ENCODE results near the gene LAMC3. TPM values are rescaled to one million over a fixed set of nuclear protein-coding genes. Genes with fewer than 3 reads are reported as not detected.
A peak's percentile ranks its signal among the peaks of the same experiment; 100 is the strongest.
"Not testable (repeated sequence)": the region's sequence is repeated elsewhere in the genome, so short reads cannot be mapped to it uniquely, and the experiment has no call there.

The LAMC3 gene
- total and polyA plus RNA-seq, 4 donors, result 14.4 to 24.1 (median 17.8) TPM

- WGBS (ENCODE audit: insufficient coverage), result 64% methylated on average over 14 of the region's 14 CpGs
- Histone ChIP-seq H3K9me3 (ENCODE audit: control insufficient read depth, insufficient read depth, low read length) (no peaks in the 10 kb centered on the region), H3K36me3 (ENCODE audit: control insufficient read depth, insufficient read depth, low read length) (no peaks in the 10 kb centered on the region), H3K4me3 (ENCODE audit: low read depth, low read length) (no peak overlapping the region), H3K27ac (ENCODE audit: low read depth, low read length) (no peak overlapping the region), H3K4me1 (ENCODE audit: control insufficient read depth, insufficient read depth, low read length) (peaks cover 32% of the 10 kb centered on the region), H3K27me3 (ENCODE audit: control insufficient read depth, insufficient read depth, low read length) (no peaks in the 10 kb centered on the region)
- DNase-seq (ENCODE audit: low read depth in 4 of 6, low spot score in 6 of 6), result peak in 1 of 6 donors; percentile 35
These were observed 12.1 kb upstream of the LAMC3 start for GRCh38 chr9:130996676-130997394.

GRCh38 chr9:130997395-130997684 lies 11.6 kb upstream of the LAMC3 start:
- H3K36me3 ChIP-seq (ENCODE audit: control insufficient read depth, insufficient read depth, low read length), result no peaks in the 10 kb centered on the region
- H3K9me3 ChIP-seq (ENCODE audit: control insufficient read depth, insufficient read depth, low read length), result no peaks in the 10 kb centered on the region
- H3K4me1 ChIP-seq (ENCODE audit: control insufficient read depth, insufficient read depth, low read length), result peaks cover 27% of the 10 kb centered on the region
- no peak overlapping the region for H3K4me3 ChIP-seq (ENCODE audit: low read depth, low read length)
- no peak for DNase-seq (ENCODE audit: low read depth in 4 of 6, low spot score in 6 of 6)
- H3K27me3 ChIP-seq (ENCODE audit: control insufficient read depth, insufficient read depth, low read length), result no peaks in the 10 kb centered on the region
- H3K27ac ChIP-seq (ENCODE audit: low read depth, low read length), result no peak overlapping the region
- 62% methylated on average over 2 of the region's 2 CpGs for WGBS (ENCODE audit: insufficient coverage)

- H3K36me3 ChIP-seq (ENCODE audit: control insufficient read depth, insufficient read depth, low read length), result no peaks in the 10 kb centered on the region
- H3K4me1 ChIP-seq (ENCODE audit: control insufficient read depth, insufficient read depth, low read length), result peaks cover 24% of the 10 kb centered on the region
- H3K4me3 ChIP-seq (ENCODE audit: low read depth, low read length), result no peak overlapping the region
- 27% methylated on average over 22 of the region's 28 CpGs for WGBS (ENCODE audit: insufficient coverage)
- DNase-seq (ENCODE audit: low read depth in 4 of 6, low spot score in 6 of 6), result peak in 4 of 6 donors; percentile 48 to 79 (median 63)
- no peak overlapping the region for H3K27ac ChIP-seq (ENCODE audit: low read depth, low read length)
- H3K9me3 ChIP-seq (ENCODE audit: control insufficient read depth, insufficient read depth, low read length), result no peaks in the 10 kb centered on the region
- no peaks in the 10 kb centered on the region for H3K27me3 ChIP-seq (ENCODE audit: control insufficient read depth, insufficient read depth, low read length)
These were observed 10.9 kb upstream of the LAMC3 start for GRCh38 chr9:130997925-130998596.

- Histone ChIP-seq H3K4me3 (ENCODE audit: low read depth, low read length) (no peak overlapping the region), H3K4me1 (ENCODE audit: control insufficient read depth, insufficient read depth, low read length) (peaks cover 24% of the 10 kb centered on the region), H3K27ac (ENCODE audit: low read depth, low read length) (no peak overlapping the region), H3K9me3 (ENCODE audit: control insufficient read depth, insufficient read depth, low read length) (no peaks in the 10 kb centered on the region), H3K27me3 (ENCODE audit: control insufficient read depth, insufficient read depth, low read length) (no peaks in the 10 kb centered on the region), H3K36me3 (ENCODE audit: control insufficient read depth, insufficient read depth, low read length) (no peaks in the 10 kb centered on the region)
- 70% methylated on average over 22 of the region's 22 CpGs for WGBS (ENCODE audit: insufficient coverage)
- DNase-seq (ENCODE audit: low read depth in 4 of 6, low spot score in 6 of 6), result no peak
These were observed 10.3 kb upstream of the LAMC3 start for GRCh38 chr9:130998597-130999244.

- no peaks in the 10 kb centered on the region for H3K27me3 ChIP-seq (ENCODE audit: control insufficient read depth, insufficient read depth, low read length)
- no peaks in the 10 kb centered on the region for H3K9me3 ChIP-seq (ENCODE audit: control insufficient read depth, insufficient read depth, low read length)
- WGBS (ENCODE audit: insufficient coverage), result 77% methylated on average over 3 of the region's 3 CpGs
- no peak overlapping the region for H3K4me3 ChIP-seq (ENCODE audit: low read depth, low read length)
- H3K27ac ChIP-seq (ENCODE audit: low read depth, low read length), result no peak overlapping the region
- peaks cover 24% of the 10 kb centered on the region for H3K4me1 ChIP-seq (ENCODE audit: control insufficient read depth, insufficient read depth, low read length)
- no peaks in the 10 kb centered on the region for H3K36me3 ChIP-seq (ENCODE audit: control insufficient read depth, insufficient read depth, low read length)
- no peak for DNase-seq (ENCODE audit: low read depth in 4 of 6, low spot score in 6 of 6)
These were observed 9.7 kb upstream of the LAMC3 start for GRCh38 chr9:130999245-130999623.

- peaks cover 17% of the 10 kb centered on the region for H3K4me1 ChIP-seq (ENCODE audit: control insufficient read depth, insufficient read depth, low read length)
- not testable (repeated sequence) for H3K4me3 ChIP-seq (ENCODE audit: low read depth, low read length); H3K36me3 ChIP-seq (ENCODE audit: control insufficient read depth, insufficient read depth, low read length); H3K27me3 ChIP-seq (ENCODE audit: control insufficient read depth, insufficient read depth, low read length); H3K9me3 ChIP-seq (ENCODE audit: control insufficient read depth, insufficient read depth, low read length); H3K27ac ChIP-seq (ENCODE audit: low read depth, low read length); DNase-seq (ENCODE audit: low read depth in 4 of 6, low spot score in 6 of 6)
- 100% methylated on average over 6 of the region's 9 CpGs for WGBS (ENCODE audit: insufficient coverage)
These were observed 8.4 kb upstream of the LAMC3 start for GRCh38 chr9:131000526-131000925.

GRCh38 chr9:131001021-131001420 lies 8.0 kb upstream of the LAMC3 start:
- peaks cover 12% of the 10 kb centered on the region for H3K4me1 ChIP-seq (ENCODE audit: control insufficient read depth, insufficient read depth, low read length)
- H3K9me3 ChIP-seq (ENCODE audit: control insufficient read depth, insufficient read depth, low read length), result no peaks in the 10 kb centered on the region
- DNase-seq (ENCODE audit: low read depth in 4 of 6, low spot score in 6 of 6), result no peak
- no peaks in the 10 kb centered on the region for H3K27me3 ChIP-seq (ENCODE audit: control insufficient read depth, insufficient read depth, low read length)
- 76% methylated on average over 3 of the region's 3 CpGs for WGBS (ENCODE audit: insufficient coverage)
- H3K4me3 ChIP-seq (ENCODE audit: low read depth, low read length), result no peak overlapping the region
- no peak overlapping the region for H3K27ac ChIP-seq (ENCODE audit: low read depth, low read length)
- no peaks in the 10 kb centered on the region for H3K36me3 ChIP-seq (ENCODE audit: control insufficient read depth, insufficient read depth, low read length)

GRCh38 chr9:131001990-131002389 lies 7.0 kb upstream of the LAMC3 start:
- Histone ChIP-seq H3K4me3 (ENCODE audit: low read depth, low read length) (no peak overlapping the region), H3K27me3 (ENCODE audit: control insufficient read depth, insufficient read depth, low read length) (no peaks in the 10 kb centered on the region), H3K27ac (ENCODE audit: low read depth, low read length) (no peak overlapping the region), H3K9me3 (ENCODE audit: control insufficient read depth, insufficient read depth, low read length) (no peaks in the 10 kb centered on the region), H3K4me1 (ENCODE audit: control insufficient read depth, insufficient read depth, low read length) (peaks cover 12% of the 10 kb centered on the region), H3K36me3 (ENCODE audit: control insufficient read depth, insufficient read depth, low read length) (no peaks in the 10 kb centered on the region)
- 93% methylated on average over 6 of the region's 7 CpGs for WGBS (ENCODE audit: insufficient coverage)
- no peak for DNase-seq (ENCODE audit: low read depth in 4 of 6, low spot score in 6 of 6)

- WGBS (ENCODE audit: insufficient coverage), result no CpG with 5 or more reads among the region's 4 CpGs
- Histone ChIP-seq H3K9me3 (ENCODE audit: control insufficient read depth, insufficient read depth, low read length) (no peaks in the 10 kb centered on the region), H3K36me3 (ENCODE audit: control insufficient read depth, insufficient read depth, low read length) (no peaks in the 10 kb centered on the region), H3K4me1 (ENCODE audit: control insufficient read depth, insufficient read depth, low read length) (peaks cover 9% of the 10 kb centered on the region), H3K27ac (ENCODE audit: low read depth, low read length) (no peak overlapping the region), H3K27me3 (ENCODE audit: control insufficient read depth, insufficient read depth, low read length) (peaks cover 22% of the 10 kb centered on the region), H3K4me3 (ENCODE audit: low read depth, low read length) (no peak overlapping the region)
- no peak for DNase-seq (ENCODE audit: low read depth in 4 of 6, low spot score in 6 of 6)
These were observed 2.4 kb upstream of the LAMC3 start for GRCh38 chr9:131006601-131007000.

- Histone ChIP-seq H3K36me3 (ENCODE audit: control insufficient read depth, insufficient read depth, low read length) (no peaks in the 10 kb centered on the region), H3K4me3 (ENCODE audit: low read depth, low read length) (no peak overlapping the region), H3K9me3 (ENCODE audit: control insufficient read depth, insufficient read depth, low read length) (no peaks in the 10 kb centered on the region), H3K27me3 (ENCODE audit: control insufficient read depth, insufficient read depth, low read length) (peaks cover 22% of the 10 kb centered on the region), H3K27ac (ENCODE audit: low read depth, low read length) (no peak overlapping the region), H3K4me1 (ENCODE audit: control insufficient read depth, insufficient read depth, low read length) (peaks cover 17% of the 10 kb centered on the region)
- no peak for DNase-seq (ENCODE audit: low read depth in 4 of 6, low spot score in 6 of 6)
- WGBS (ENCODE audit: insufficient coverage), result 95% methylated on average over 4 of the region's 11 CpGs
These were observed 888 bp upstream of the LAMC3 start for GRCh38 chr9:131008086-131008485.
